ENCODE results near the gene AJM1.
A peak's percentile ranks its signal among the peaks of the same experiment; 100 is the strongest.

Gene AJM1

GRCh38 chr9:136808806-136809158 lies 33.5 kb upstream of the AJM1 start:
- 10 to 14% methylated on average over 11 to 13 of the region's 14 CpGs for WGBS, 2 experiments (ENCODE audit: insufficient coverage in 2 of 2)
- Histone ChIP-seq H3K36me3 (ENCODE audit: control insufficient read depth, insufficient read depth, low read length) (peaks cover 48% of the 10 kb centered on the region), H3K4me1 (ENCODE audit: control insufficient read depth, insufficient read depth, low read length, poor library complexity, severe bottlenecking) (peaks cover 24% of the 10 kb centered on the region), H3K4me3 (ENCODE audit: extremely low read depth, insufficient read depth, low read length, poor library complexity, severe bottlenecking) (peak overlapping the region; percentile 84), H3K9me3 (ENCODE audit: control insufficient read depth, low read length) (no peaks in the 10 kb centered on the region), H3K27ac (ENCODE audit: low read depth, low read length, severe bottlenecking) (no peak overlapping the region)

DNA sequence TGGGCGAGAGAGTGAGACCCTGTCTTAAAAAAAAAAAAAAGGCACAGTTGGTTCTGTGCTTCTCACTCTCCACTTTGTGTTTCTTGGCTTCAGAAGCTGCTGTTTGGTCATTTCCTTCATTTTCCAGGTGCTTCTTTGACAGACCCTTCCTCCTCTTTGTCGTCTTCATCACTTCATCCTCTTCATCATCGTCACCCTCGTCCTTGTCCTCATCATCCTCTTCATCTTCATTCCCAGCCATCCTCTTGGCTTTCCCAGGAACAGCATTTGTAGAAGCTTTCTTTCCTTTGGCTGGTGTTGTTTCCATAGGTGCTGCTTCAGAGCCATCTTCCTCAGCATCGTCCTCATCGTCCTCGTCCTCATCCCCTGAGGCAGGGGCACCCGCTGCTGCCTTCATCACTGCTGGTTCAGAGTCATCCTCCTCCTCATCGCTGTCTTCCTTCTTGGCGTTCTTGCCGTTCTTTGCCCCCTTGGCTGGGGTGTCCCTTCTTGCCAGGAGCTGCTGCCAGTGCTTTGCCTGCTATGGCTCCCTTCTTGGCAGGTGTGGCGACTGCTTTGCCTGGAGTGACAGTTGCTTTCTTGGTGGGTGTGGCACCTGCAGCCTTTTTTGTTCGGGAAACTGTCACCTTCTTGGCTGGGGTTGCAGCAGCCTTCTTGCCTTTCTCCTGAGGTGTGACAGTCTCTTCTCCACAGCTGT lies 27.4 kb upstream of the AJM1 start:
- Histone ChIP-seq H3K4me3 (ENCODE audit: extremely low read depth, insufficient read depth, low read length, poor library complexity, severe bottlenecking) (no peak overlapping the region), H3K4me1 (ENCODE audit: control insufficient read depth, insufficient read depth, low read length, poor library complexity, severe bottlenecking) (peaks cover 4% of the 10 kb centered on the region), H3K9me3 (ENCODE audit: control insufficient read depth, low read length) (no peaks in the 10 kb centered on the region), H3K36me3 (ENCODE audit: control insufficient read depth, insufficient read depth, low read length) (peaks cover 81% of the 10 kb centered on the region), H3K27ac (ENCODE audit: low read depth, low read length, severe bottlenecking) (no peak overlapping the region)
- 96 to 97% methylated on average over 12 of the region's 13 CpGs for WGBS, 2 experiments (ENCODE audit: insufficient coverage in 2 of 2)

DNA sequence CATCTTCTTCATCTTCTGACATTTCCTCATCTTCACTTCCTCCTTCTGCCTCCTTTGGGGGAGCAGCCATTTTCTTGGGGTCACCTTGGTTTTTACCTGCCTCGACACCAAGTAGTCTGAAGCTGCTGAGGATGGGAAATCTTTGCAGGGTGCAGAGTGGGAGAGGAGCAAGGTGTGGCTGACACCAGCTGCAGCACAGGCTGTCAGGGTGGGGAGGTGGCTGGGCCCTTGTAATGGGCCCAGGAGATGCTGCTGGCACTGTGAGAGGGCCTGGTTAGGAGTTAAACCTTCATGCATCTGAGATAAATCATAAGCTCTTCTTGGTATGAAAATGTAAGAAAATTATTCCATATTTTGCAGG lies 26.9 kb upstream of the AJM1 start:
- Histone ChIP-seq H3K27ac (ENCODE audit: low read depth, low read length, severe bottlenecking) (no peak overlapping the region), H3K4me1 (ENCODE audit: control insufficient read depth, insufficient read depth, low read length, poor library complexity, severe bottlenecking) (no peaks in the 10 kb centered on the region), H3K9me3 (ENCODE audit: control insufficient read depth, low read length) (no peaks in the 10 kb centered on the region), H3K36me3 (ENCODE audit: control insufficient read depth, insufficient read depth, low read length) (peaks cover 76% of the 10 kb centered on the region), H3K4me3 (ENCODE audit: extremely low read depth, insufficient read depth, low read length, poor library complexity, severe bottlenecking) (no peak overlapping the region)
- WGBS, 2 experiments (ENCODE audit: insufficient coverage in 2 of 2) = 0% methylated on average over 1 of the region's 1 CpG

GRCh38 chr9:136820971-136821825 lies 21.1 kb upstream of the AJM1 start:
- H3K4me1 ChIP-seq (ENCODE audit: control insufficient read depth, insufficient read depth, low read length, poor library complexity, severe bottlenecking) = peaks cover 3% of the 10 kb centered on the region
- peak overlapping the region; percentile 3 for H3K4me3 ChIP-seq (ENCODE audit: extremely low read depth, insufficient read depth, low read length, poor library complexity, severe bottlenecking)
- WGBS, 2 experiments (ENCODE audit: insufficient coverage in 2 of 2) = 18 to 20% methylated on average over 57 to 77 of the region's 83 CpGs
- H3K36me3 ChIP-seq (ENCODE audit: control insufficient read depth, insufficient read depth, low read length) = peaks cover 51% of the 10 kb centered on the region
- H3K27ac ChIP-seq (ENCODE audit: low read depth, low read length, severe bottlenecking) = peak overlapping the region; percentile 30
- no peaks in the 10 kb centered on the region for H3K9me3 ChIP-seq (ENCODE audit: control insufficient read depth, low read length)

DNA sequence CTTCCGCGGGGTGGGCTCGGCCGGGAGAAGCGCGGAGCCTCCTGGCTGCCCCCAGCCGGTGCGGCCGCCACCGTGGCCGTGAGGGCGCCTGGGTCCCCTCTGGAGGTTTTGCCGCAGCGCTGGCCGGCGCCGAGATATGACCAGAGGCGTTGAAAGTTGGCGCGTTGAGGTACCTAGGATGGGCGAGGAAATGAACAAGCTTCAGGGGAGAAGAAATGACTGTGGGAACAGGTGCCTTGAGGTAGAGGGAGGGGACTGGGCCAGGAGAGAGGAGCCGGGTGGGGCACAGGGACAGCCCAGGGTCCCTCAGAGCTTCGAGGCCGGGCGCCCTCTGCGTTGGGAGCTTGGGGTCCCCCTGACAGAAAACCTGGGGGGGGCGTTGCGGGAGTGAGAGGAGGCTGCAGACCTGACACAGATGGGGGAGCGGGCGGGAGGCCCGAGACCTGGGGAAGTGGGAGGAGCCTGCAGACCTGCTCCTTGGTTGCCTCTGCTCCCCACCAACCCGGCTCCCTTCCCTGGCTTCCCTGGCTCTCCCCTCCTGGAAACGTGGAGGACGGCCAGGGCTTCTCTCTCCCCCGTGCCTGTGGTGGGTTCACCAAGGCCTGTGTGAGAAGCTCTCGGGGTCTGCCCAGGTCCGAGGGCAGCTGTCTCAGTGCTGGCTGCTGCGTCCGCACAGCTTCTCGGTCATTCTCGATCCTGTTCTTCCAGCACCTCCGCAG lies 20.3 kb upstream of the AJM1 start:
- Histone ChIP-seq H3K4me3 (ENCODE audit: extremely low read depth, insufficient read depth, low read length, poor library complexity, severe bottlenecking) (no peak overlapping the region), H3K27ac (ENCODE audit: low read depth, low read length, severe bottlenecking) (no peak overlapping the region), H3K36me3 (ENCODE audit: control insufficient read depth, insufficient read depth, low read length) (peaks cover 49% of the 10 kb centered on the region), H3K4me1 (ENCODE audit: control insufficient read depth, insufficient read depth, low read length, poor library complexity, severe bottlenecking) (peaks cover 3% of the 10 kb centered on the region), H3K9me3 (ENCODE audit: control insufficient read depth, low read length) (no peaks in the 10 kb centered on the region)
- 73 to 74% methylated on average over 40 to 42 of the region's 42 CpGs for WGBS, 2 experiments (ENCODE audit: insufficient coverage in 2 of 2)

DNA sequence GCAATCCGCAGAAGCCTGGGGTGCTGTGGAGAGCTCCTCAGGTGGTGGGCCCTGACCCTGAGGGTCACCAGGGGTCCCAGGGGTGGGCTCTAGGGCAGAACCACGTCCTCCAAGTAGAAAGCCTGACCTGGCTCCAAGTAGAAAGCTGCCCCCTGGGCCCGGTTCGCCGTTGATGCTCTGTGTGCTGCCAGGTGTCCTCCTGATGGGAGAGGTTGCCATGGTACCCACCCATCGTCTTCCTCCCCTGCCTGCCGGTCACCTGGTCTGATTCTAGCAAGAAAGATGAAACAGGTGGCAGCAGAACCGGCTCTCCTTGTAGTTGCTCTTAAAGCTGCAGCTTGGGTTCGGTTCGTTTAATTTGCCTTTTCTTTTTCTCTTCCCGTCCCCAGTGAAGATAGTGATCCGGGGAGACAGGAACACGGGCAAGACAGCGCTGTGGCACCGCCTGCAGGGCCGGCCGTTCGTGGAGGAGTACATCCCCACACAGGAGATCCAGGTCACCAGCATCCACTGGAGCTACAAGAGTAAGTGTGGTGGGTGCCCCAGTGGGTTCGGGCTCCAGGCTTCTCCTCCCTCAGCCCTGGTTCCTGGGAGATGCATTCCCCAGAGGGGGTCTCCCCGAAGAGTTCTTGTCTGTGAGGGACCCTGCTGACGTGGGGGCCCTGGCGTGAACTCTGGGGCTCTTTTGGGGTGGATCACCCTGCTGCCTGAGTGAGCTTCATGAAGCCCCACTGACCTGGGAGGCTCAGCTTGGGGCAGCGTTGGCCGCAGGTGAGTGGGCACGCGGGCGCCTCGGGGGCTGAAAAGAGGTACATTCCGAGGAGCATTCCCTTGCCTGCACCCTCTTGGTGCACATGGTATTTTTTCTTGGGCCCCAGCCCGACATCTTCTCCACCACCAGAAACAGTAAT lies 18.9 kb upstream of the AJM1 start:
- Histone ChIP-seq H3K4me1 (ENCODE audit: control insufficient read depth, insufficient read depth, low read length, poor library complexity, severe bottlenecking) (peaks cover 3% of the 10 kb centered on the region), H3K4me3 (ENCODE audit: extremely low read depth, insufficient read depth, low read length, poor library complexity, severe bottlenecking) (no peak overlapping the region), H3K9me3 (ENCODE audit: control insufficient read depth, low read length) (no peaks in the 10 kb centered on the region), H3K27ac (ENCODE audit: low read depth, low read length, severe bottlenecking) (no peak overlapping the region), H3K36me3 (ENCODE audit: control insufficient read depth, insufficient read depth, low read length) (peaks cover 53% of the 10 kb centered on the region)
- WGBS, 2 experiments (ENCODE audit: insufficient coverage in 2 of 2) = 91 to 94% methylated on average over 23 to 28 of the region's 30 CpGs

DNA sequence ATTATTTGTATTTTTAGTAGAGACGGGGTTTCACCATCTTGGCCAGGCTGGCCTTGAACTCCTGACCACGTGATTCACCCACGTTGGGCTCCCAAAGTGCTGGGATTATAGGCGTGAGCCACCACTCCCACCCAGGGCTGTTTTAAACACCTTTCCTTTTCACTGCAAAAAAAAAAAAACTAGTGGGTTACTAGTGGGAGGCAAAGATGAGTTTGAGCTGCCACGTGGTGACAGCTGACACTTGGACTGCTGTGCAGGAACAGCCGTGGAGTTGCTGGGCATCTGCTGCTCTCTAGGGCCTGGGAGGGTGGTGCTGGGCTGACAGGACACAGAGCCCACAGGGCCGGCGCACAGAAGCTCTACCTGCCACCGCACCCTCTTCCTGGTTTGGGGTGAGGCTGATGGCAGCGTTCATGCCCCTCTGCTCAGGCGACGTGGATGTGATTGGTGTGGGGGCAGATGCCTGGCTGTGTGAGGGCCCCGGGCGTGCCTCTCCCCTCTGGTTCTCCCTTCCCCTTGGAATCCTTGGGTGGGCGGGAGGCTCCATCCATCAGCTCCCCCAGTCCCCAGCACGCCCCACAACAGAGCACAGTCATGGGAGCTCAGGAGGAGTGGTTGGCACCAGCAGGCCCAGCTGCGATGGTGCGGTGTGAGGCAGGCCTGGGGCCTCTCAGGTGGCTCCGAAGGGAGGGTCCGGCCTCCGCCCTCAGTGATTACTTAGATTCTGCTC lies 17.6 kb upstream of the AJM1 start:
- peaks cover 60% of the 10 kb centered on the region for H3K36me3 ChIP-seq (ENCODE audit: control insufficient read depth, insufficient read depth, low read length)
- no peaks in the 10 kb centered on the region for H3K9me3 ChIP-seq (ENCODE audit: control insufficient read depth, low read length)
- H3K4me3 ChIP-seq (ENCODE audit: extremely low read depth, insufficient read depth, low read length, poor library complexity, severe bottlenecking) = no peak overlapping the region
- WGBS, 2 experiments (ENCODE audit: insufficient coverage in 2 of 2) = 96 to 98% methylated on average over 17 to 18 of the region's 21 CpGs
- H3K27ac ChIP-seq (ENCODE audit: low read depth, low read length, severe bottlenecking) = no peak overlapping the region
- peaks cover 3% of the 10 kb centered on the region for H3K4me1 ChIP-seq (ENCODE audit: control insufficient read depth, insufficient read depth, low read length, poor library complexity, severe bottlenecking)

DNA sequence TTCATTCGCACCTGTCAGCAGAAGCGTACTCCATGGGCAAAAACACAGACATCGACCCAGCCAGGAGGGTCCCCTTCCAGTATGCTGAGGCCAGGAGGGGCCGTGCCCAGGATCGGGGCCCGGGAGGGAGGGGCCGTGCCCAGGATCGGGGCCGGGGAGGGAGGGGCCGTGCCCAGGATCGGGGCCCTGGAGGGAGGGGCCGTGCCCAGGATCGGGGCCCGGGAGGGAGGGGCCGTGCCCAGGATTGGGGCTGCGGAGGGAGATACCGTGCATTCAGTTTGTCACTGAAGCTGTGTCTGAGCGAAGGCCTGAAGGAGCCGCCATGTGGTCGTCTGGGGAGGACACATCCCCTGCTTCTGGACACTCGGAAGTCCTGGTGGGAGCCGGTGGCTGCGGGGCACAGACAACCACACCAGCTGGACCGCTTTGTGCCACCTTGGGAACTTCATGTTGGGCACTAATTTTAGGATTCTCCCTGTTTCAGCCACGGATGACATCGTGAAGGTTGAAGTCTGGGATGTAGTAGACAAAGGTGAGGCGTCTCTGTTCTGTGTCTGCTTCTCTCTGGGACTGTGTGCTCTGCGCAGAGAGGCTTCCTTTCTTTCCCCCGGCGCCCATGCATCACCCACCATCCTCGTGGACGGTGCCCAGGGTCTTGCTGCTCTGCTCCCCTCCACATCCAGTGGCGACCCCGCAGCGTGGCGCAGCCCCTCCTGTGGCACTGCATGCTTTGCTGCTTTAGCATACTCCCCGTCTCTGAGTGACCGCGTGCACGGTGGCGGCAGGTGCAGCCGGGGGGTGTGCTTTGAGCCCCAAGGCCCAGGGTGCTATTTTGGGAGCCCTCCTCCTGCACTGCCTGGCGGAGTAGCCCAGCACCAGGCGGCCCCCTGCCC lies 16.7 kb upstream of the AJM1 start:
- Histone ChIP-seq H3K27ac (ENCODE audit: low read depth, low read length, severe bottlenecking) (no peak overlapping the region), H3K36me3 (ENCODE audit: control insufficient read depth, insufficient read depth, low read length) (peaks cover 68% of the 10 kb centered on the region), H3K4me1 (ENCODE audit: control insufficient read depth, insufficient read depth, low read length, poor library complexity, severe bottlenecking) (peaks cover 3% of the 10 kb centered on the region), H3K9me3 (ENCODE audit: control insufficient read depth, low read length) (no peaks in the 10 kb centered on the region), H3K4me3 (ENCODE audit: extremely low read depth, insufficient read depth, low read length, poor library complexity, severe bottlenecking) (no peak overlapping the region)
- WGBS, 2 experiments (ENCODE audit: insufficient coverage in 2 of 2) = 95 to 98% methylated on average over 37 to 38 of the region's 44 CpGs

- Histone ChIP-seq H3K4me3 (ENCODE audit: extremely low read depth, insufficient read depth, low read length, poor library complexity, severe bottlenecking) (no peak overlapping the region), H3K4me1 (ENCODE audit: control insufficient read depth, insufficient read depth, low read length, poor library complexity, severe bottlenecking) (peaks cover 3% of the 10 kb centered on the region), H3K36me3 (ENCODE audit: control insufficient read depth, insufficient read depth, low read length) (peaks cover 75% of the 10 kb centered on the region), H3K9me3 (ENCODE audit: control insufficient read depth, low read length) (no peaks in the 10 kb centered on the region), H3K27ac (ENCODE audit: low read depth, low read length, severe bottlenecking) (no peak overlapping the region)
- WGBS, 2 experiments (ENCODE audit: insufficient coverage in 2 of 2) = 95 to 96% methylated on average over 10 to 12 of the region's 17 CpGs
Measured at GRCh38 chr9:136826188-136826541, 16.1 kb upstream of the AJM1 start.

Data from mesodermal cell (in vitro differentiated cells).